ENCODE measurements around the gene CBFA2T3.

The CBFA2T3 gene

GRCh38 chr16:88914750-88915368 lies 62.1 kb downstream of the CBFA2T3 start:
- no peak overlapping the region for H3K27ac ChIP-seq (ENCODE audit: low read depth, low read length)

GRCh38 chr16:88913870-88914269 lies 63.1 kb downstream of the CBFA2T3 start:
- Histone ChIP-seq H3K4me3 (ENCODE audit: low read depth, low read length) (no peak overlapping the region), H3K9ac (ENCODE audit: low read depth, low read length) (no peak overlapping the region), H3K27me3 (ENCODE audit: control insufficient read depth, insufficient read depth, low read length) (no peaks in the 10 kb centered on the region), H3K27ac (ENCODE audit: low read depth, low read length) (no peak overlapping the region), H3K9me3 (ENCODE audit: control insufficient read depth, insufficient read depth, low read length) (no peaks in the 10 kb centered on the region), H3K36me3 (ENCODE audit: control insufficient read depth, insufficient read depth, low read length) (no peaks in the 10 kb centered on the region), H3K4me1 (ENCODE audit: control insufficient read depth, insufficient read depth, low read length) (no peaks in the 10 kb centered on the region)

More at GRCh38 chr16:88914750-88915368, 62.1 kb downstream of the CBFA2T3 start:
- Histone ChIP-seq H3K4me3 (ENCODE audit: low read depth, low read length) (no peak overlapping the region), H3K36me3 (ENCODE audit: control insufficient read depth, insufficient read depth, low read length) (no peaks in the 10 kb centered on the region), H3K27me3 (ENCODE audit: control insufficient read depth, insufficient read depth, low read length) (no peaks in the 10 kb centered on the region), H3K4me1 (ENCODE audit: control insufficient read depth, insufficient read depth, low read length) (no peaks in the 10 kb centered on the region), H3K9ac (ENCODE audit: low read depth, low read length) (no peak overlapping the region), H3K9me3 (ENCODE audit: control insufficient read depth, insufficient read depth, low read length) (no peaks in the 10 kb centered on the region)

GRCh38 chr16:88913001-88913612 lies 63.9 kb downstream of the CBFA2T3 start:
- Histone ChIP-seq H3K36me3 (ENCODE audit: control insufficient read depth, insufficient read depth, low read length) (no peaks in the 10 kb centered on the region), H3K27me3 (ENCODE audit: control insufficient read depth, insufficient read depth, low read length) (no peaks in the 10 kb centered on the region), H3K27ac (ENCODE audit: low read depth, low read length) (no peak overlapping the region), H3K4me1 (ENCODE audit: control insufficient read depth, insufficient read depth, low read length) (no peaks in the 10 kb centered on the region), H3K9me3 (ENCODE audit: control insufficient read depth, insufficient read depth, low read length) (no peaks in the 10 kb centered on the region), H3K9ac (ENCODE audit: low read depth, low read length) (no peak overlapping the region), H3K4me3 (ENCODE audit: low read depth, low read length) (no peak overlapping the region)

- no peaks in the 10 kb centered on the region for H3K4me1 ChIP-seq (ENCODE audit: control insufficient read depth, insufficient read depth, low read length)
Observed at GRCh38 chr16:88912556-88912955, 64.5 kb downstream of the CBFA2T3 start.

GRCh38 chr16:88911946-88912310 lies 65.1 kb downstream of the CBFA2T3 start:
- no peak overlapping the region for H3K9ac ChIP-seq (ENCODE audit: low read depth, low read length)
- no peaks in the 10 kb centered on the region for H3K9me3 ChIP-seq (ENCODE audit: control insufficient read depth, insufficient read depth, low read length)
- H3K36me3 ChIP-seq (ENCODE audit: control insufficient read depth, insufficient read depth, low read length), result no peaks in the 10 kb centered on the region
- H3K4me3 ChIP-seq (ENCODE audit: low read depth, low read length), result no peak overlapping the region
- no peaks in the 10 kb centered on the region for H3K4me1 ChIP-seq (ENCODE audit: control insufficient read depth, insufficient read depth, low read length)
- no peaks in the 10 kb centered on the region for H3K27me3 ChIP-seq (ENCODE audit: control insufficient read depth, insufficient read depth, low read length)
- H3K27ac ChIP-seq (ENCODE audit: low read depth, low read length), result no peak overlapping the region

More at GRCh38 chr16:88912556-88912955, 64.5 kb downstream of the CBFA2T3 start:
- Histone ChIP-seq H3K27me3 (ENCODE audit: control insufficient read depth, insufficient read depth, low read length) (no peaks in the 10 kb centered on the region), H3K9me3 (ENCODE audit: control insufficient read depth, insufficient read depth, low read length) (no peaks in the 10 kb centered on the region), H3K4me3 (ENCODE audit: low read depth, low read length) (no peak overlapping the region), H3K36me3 (ENCODE audit: control insufficient read depth, insufficient read depth, low read length) (no peaks in the 10 kb centered on the region), H3K9ac (ENCODE audit: low read depth, low read length) (no peak overlapping the region), H3K27ac (ENCODE audit: low read depth, low read length) (no peak overlapping the region)

GRCh38 chr16:88911136-88911945 lies 65.7 kb downstream of the CBFA2T3 start:
- H3K4me3 ChIP-seq (ENCODE audit: low read depth, low read length), result no peak overlapping the region
- H3K9ac ChIP-seq (ENCODE audit: low read depth, low read length), result no peak overlapping the region
- no peak overlapping the region for H3K27ac ChIP-seq (ENCODE audit: low read depth, low read length)
- H3K9me3 ChIP-seq (ENCODE audit: control insufficient read depth, insufficient read depth, low read length), result no peaks in the 10 kb centered on the region
- H3K27me3 ChIP-seq (ENCODE audit: control insufficient read depth, insufficient read depth, low read length), result no peaks in the 10 kb centered on the region
- no peaks in the 10 kb centered on the region for H3K4me1 ChIP-seq (ENCODE audit: control insufficient read depth, insufficient read depth, low read length)
- H3K36me3 ChIP-seq (ENCODE audit: control insufficient read depth, insufficient read depth, low read length), result no peaks in the 10 kb centered on the region

GRCh38 chr16:88910284-88911135 lies 66.5 kb downstream of the CBFA2T3 start:
- Histone ChIP-seq H3K27ac (ENCODE audit: low read depth, low read length) (no peak overlapping the region), H3K4me1 (ENCODE audit: control insufficient read depth, insufficient read depth, low read length) (no peaks in the 10 kb centered on the region), H3K27me3 (ENCODE audit: control insufficient read depth, insufficient read depth, low read length) (no peaks in the 10 kb centered on the region), H3K4me3 (ENCODE audit: low read depth, low read length) (no peak overlapping the region), H3K36me3 (ENCODE audit: control insufficient read depth, insufficient read depth, low read length) (no peaks in the 10 kb centered on the region), H3K9ac (ENCODE audit: low read depth, low read length) (no peak overlapping the region), H3K9me3 (ENCODE audit: control insufficient read depth, insufficient read depth, low read length) (no peaks in the 10 kb centered on the region)

GRCh38 chr16:88909431-88910210 lies 67.4 kb downstream of the CBFA2T3 start:
- Histone ChIP-seq H3K4me1 (ENCODE audit: control insufficient read depth, insufficient read depth, low read length) (no peaks in the 10 kb centered on the region), H3K9me3 (ENCODE audit: control insufficient read depth, insufficient read depth, low read length) (no peaks in the 10 kb centered on the region), H3K36me3 (ENCODE audit: control insufficient read depth, insufficient read depth, low read length) (no peaks in the 10 kb centered on the region), H3K9ac (ENCODE audit: low read depth, low read length) (no peak overlapping the region), H3K27ac (ENCODE audit: low read depth, low read length) (no peak overlapping the region), H3K27me3 (ENCODE audit: control insufficient read depth, insufficient read depth, low read length) (no peaks in the 10 kb centered on the region), H3K4me3 (ENCODE audit: low read depth, low read length) (no peak overlapping the region)

GRCh38 chr16:88908307-88908706 lies 68.7 kb downstream of the CBFA2T3 start:
- Histone ChIP-seq H3K27ac (ENCODE audit: low read depth, low read length) (no peak overlapping the region), H3K36me3 (ENCODE audit: control insufficient read depth, insufficient read depth, low read length) (no peaks in the 10 kb centered on the region), H3K9ac (ENCODE audit: low read depth, low read length) (no peak overlapping the region), H3K27me3 (ENCODE audit: control insufficient read depth, insufficient read depth, low read length) (no peaks in the 10 kb centered on the region), H3K4me1 (ENCODE audit: control insufficient read depth, insufficient read depth, low read length) (no peaks in the 10 kb centered on the region), H3K9me3 (ENCODE audit: control insufficient read depth, insufficient read depth, low read length) (no peaks in the 10 kb centered on the region), H3K4me3 (ENCODE audit: low read depth, low read length) (no peak overlapping the region)

- Histone ChIP-seq H3K4me1 (ENCODE audit: control insufficient read depth, insufficient read depth, low read length) (no peaks in the 10 kb centered on the region), H3K36me3 (ENCODE audit: control insufficient read depth, insufficient read depth, low read length) (no peaks in the 10 kb centered on the region), H3K9me3 (ENCODE audit: control insufficient read depth, insufficient read depth, low read length) (no peaks in the 10 kb centered on the region), H3K4me3 (ENCODE audit: low read depth, low read length) (no peak overlapping the region), H3K27ac (ENCODE audit: low read depth, low read length) (no peak overlapping the region), H3K27me3 (ENCODE audit: control insufficient read depth, insufficient read depth, low read length) (no peaks in the 10 kb centered on the region), H3K9ac (ENCODE audit: low read depth, low read length) (no peak overlapping the region)
Observed at GRCh38 chr16:88907768-88908167, 69.2 kb downstream of the CBFA2T3 start.
